Erythroblast (primary cell): ENCODE data around the gene MRPL44.

Source experiments
- GATA1 ChIP-seq: IDR thresholded peaks from 2 replicates; pipeline ENCODE4 v1.6.1; 2011; ENCODE audit warnings: low read depth, mild to moderate bottlenecking, control low read depth, low read length, moderate library complexity
- POLR2A ChIP-seq: IDR thresholded peaks from 2 replicates; pipeline ENCODE4 v1.6.1; 2011; ENCODE audit warnings: mild to moderate bottlenecking, low read length

- no peak for TF ChIP-seq POLR2A
- TF ChIP-seq GATA1 = no peak
Observed at GRCh38 chr2:223989856-223990232, 32.6 kb downstream of the MRPL44 start.
